Hepatic stellate cell (primary cell): Measurements from ENCODE around the gene TMEM184B.
A peak's percentile ranks its signal among the peaks of the same experiment; 100 is the strongest.

Experiments
- DNase-seq: peaks from one replicate; pipeline ENCODE4 v3.0.0; 2011; ENCODE audit warnings: low spot score

Gene TMEM184B

GRCh38 chr22:38308791-38309498, 36.1 kb upstream of the TMEM184B start:
- no peak for DNase-seq

- no peak for DNase-seq
Observed at GRCh38 chr22:38305471-38306448, 33.0 kb upstream of the TMEM184B start.

- no peak for DNase-seq
Observed at GRCh38 chr22:38304526-38304925, 31.7 kb upstream of the TMEM184B start.

- DNase-seq, result no peak
Observed at GRCh38 chr22:38303974-38304373, 31.2 kb upstream of the TMEM184B start.

- DNase-seq, result no peak
Observed at GRCh38 chr22:38302906-38303305, 30.1 kb upstream of the TMEM184B start.

- DNase-seq, result no peak
Observed at GRCh38 chr22:38300946-38301345, 28.1 kb upstream of the TMEM184B start.

GRCh38 chr22:38300197-38300945, 27.6 kb upstream of the TMEM184B start:
- DNase-seq, result no peak

GRCh38 chr22:38299770-38300102, 26.9 kb upstream of the TMEM184B start:
- no peak for DNase-seq

GRCh38 chr22:38298312-38299005, 25.6 kb upstream of the TMEM184B start:
- no peak for DNase-seq

- no peak for DNase-seq
Observed at GRCh38 chr22:38296372-38296771, 23.6 kb upstream of the TMEM184B start.

GRCh38 chr22:38295863-38296262, 23.1 kb upstream of the TMEM184B start:
- no peak for DNase-seq

- no peak for DNase-seq
Observed at GRCh38 chr22:38295339-38295738, 22.5 kb upstream of the TMEM184B start.

GRCh38 chr22:38294193-38294592, 21.4 kb upstream of the TMEM184B start:
- no peak for DNase-seq

- no peak for DNase-seq
Observed at GRCh38 chr22:38292694-38293093, 19.9 kb upstream of the TMEM184B start.

GRCh38 chr22:38291201-38291777, 18.5 kb upstream of the TMEM184B start:
- no peak for DNase-seq

GRCh38 chr22:38290347-38290746, 17.5 kb upstream of the TMEM184B start:
- DNase-seq, result no peak

- DNase-seq, result no peak
Observed at GRCh38 chr22:38289583-38290082, 16.8 kb upstream of the TMEM184B start.

- no peak for DNase-seq
Observed at GRCh38 chr22:38286915-38287669, 14.3 kb upstream of the TMEM184B start.

GRCh38 chr22:38285018-38285417, 12.2 kb upstream of the TMEM184B start:
- DNase-seq, result no peak

- DNase-seq, result peak; percentile 83
Observed at GRCh38 chr22:38284042-38284402, 11.2 kb upstream of the TMEM184B start.

GRCh38 chr22:38282397-38282796, 9.6 kb upstream of the TMEM184B start:
- no peak for DNase-seq
